NCI-H446 treated with DMSO at 0.1 percent for 48 hours (cell line): ENCODE data around the gene CAB39.
"Not testable (repeated sequence)": the region's sequence is repeated elsewhere in the genome, so short reads cannot be mapped to it uniquely, and the experiment has no call there.

ENCODE experiments used
- DNase-seq: peaks from one replicate; lab custom pipeline; 2025; lab: John Stamatoyannopoulos, UW

The CAB39 gene

DNA sequence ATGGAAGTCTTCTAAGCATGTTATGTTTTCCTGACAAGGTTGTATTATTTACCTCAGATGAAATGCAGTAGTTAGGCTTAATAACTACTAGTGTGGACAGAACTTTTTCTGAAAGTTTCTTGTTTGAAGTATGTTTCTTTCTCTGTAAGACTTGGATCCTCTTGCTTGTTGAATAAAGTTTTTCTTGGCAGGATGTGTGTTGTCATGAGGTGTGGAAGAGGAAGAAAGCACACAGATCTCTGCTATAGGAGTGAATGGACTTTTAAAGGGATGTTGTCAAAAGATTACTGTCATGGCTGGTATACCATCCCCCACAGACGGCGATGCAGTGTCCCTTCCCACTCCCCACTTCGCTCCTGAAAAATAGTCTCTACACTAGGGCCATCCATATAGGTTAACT is 2.6 kb downstream of the CAB39 start:
- no peak for DNase-seq

GRCh38 chr2:230716588-230716987 is 3.9 kb downstream of the CAB39 start:
- no peak for DNase-seq

- no peak for DNase-seq
Measured at GRCh38 chr2:230717600-230717999, 5.0 kb downstream of the CAB39 start.

- DNase-seq = no peak
Measured at GRCh38 chr2:230719340-230719739, 6.7 kb downstream of the CAB39 start.

DNA sequence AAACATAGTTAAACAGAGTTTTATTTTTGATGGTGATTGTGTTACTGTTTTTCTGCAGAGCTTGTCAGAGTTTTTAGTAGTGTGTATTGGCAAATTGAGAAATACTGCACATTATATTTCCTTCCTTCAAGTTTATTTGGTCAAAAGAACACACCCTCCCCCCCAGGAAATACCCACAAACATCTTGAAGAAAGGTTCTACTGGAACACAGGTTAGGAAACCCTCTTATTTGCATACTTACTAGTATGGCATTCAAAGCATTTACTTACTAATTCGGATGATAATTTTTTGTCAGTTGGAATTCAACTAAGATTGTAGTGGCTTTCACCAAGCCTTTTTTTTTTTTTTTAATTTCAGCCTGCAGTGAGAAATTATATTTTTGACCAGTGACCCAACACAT is 9.1 kb downstream of the CAB39 start:
- DNase-seq = no peak

GRCh38 chr2:230722207-230722885 is 9.7 kb downstream of the CAB39 start:
- no peak for DNase-seq

DNA sequence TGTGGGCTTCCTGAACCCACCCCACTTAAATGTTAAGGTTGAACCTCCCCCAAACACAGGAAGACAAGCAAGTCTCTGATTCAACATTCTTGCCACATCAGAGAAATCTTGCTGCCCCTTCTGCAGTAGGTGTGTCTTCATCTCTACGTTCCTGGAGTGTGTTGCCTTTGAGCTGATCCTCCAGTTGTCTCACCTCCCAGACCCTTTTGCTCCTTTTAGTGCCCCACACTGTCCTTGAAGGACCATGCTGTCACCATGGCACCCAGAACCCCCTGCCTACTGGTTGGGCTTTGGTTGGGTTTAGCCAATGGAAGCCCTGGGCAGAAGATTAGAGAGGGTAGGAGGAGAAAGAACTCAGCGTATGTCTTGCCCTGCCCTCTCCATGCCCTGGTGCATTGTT is 10.7 kb downstream of the CAB39 start:
- DNase-seq = no peak

DNA sequence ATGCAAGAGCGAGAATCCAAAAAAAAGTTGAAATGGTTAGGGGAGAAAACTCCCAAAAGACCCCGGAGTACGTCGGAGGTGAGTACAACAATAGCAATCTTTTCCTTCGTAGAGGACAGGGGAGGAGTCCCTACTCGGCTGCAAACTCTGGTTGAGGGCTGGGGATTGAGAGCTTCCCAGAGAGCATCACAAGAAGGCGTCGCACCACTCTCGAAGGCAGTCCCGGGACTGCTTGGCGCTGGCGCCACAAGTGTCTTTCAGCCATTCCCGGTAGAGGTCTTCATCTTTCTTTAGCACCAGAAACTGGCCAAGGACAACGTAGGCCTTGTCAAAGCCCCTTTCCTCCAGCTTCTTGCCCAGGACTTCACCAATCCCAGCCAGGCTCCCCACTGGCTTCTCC is 12.3 kb downstream of the CAB39 start:
- DNase-seq = not testable (repeated sequence)

- DNase-seq = no peak
Measured at GRCh38 chr2:230731512-230731911, 18.9 kb downstream of the CAB39 start.

DNA sequence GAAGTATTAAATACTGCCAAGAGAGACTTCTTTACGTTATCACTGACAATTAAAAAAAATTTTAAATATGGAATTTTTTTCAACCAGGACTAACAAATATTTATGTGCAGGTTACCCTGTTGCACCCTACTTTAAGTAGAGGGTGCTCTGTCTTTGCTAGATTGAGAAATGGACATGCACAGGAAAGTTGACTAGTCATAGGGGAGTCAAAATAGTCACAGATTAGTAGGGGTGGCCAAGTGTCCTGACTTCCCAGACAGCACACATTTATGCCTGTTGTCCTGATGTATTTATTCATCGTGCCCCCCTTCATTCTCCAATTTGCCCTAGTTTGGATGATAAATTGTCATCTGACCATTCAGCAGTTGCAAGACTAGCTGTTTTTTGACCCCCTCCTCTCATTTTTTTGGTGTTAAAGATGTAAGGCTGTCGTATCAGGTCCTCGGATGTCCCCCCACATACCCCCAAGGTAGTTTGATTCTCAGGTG is 20.3 kb downstream of the CAB39 start:
- DNase-seq = no peak

DNA sequence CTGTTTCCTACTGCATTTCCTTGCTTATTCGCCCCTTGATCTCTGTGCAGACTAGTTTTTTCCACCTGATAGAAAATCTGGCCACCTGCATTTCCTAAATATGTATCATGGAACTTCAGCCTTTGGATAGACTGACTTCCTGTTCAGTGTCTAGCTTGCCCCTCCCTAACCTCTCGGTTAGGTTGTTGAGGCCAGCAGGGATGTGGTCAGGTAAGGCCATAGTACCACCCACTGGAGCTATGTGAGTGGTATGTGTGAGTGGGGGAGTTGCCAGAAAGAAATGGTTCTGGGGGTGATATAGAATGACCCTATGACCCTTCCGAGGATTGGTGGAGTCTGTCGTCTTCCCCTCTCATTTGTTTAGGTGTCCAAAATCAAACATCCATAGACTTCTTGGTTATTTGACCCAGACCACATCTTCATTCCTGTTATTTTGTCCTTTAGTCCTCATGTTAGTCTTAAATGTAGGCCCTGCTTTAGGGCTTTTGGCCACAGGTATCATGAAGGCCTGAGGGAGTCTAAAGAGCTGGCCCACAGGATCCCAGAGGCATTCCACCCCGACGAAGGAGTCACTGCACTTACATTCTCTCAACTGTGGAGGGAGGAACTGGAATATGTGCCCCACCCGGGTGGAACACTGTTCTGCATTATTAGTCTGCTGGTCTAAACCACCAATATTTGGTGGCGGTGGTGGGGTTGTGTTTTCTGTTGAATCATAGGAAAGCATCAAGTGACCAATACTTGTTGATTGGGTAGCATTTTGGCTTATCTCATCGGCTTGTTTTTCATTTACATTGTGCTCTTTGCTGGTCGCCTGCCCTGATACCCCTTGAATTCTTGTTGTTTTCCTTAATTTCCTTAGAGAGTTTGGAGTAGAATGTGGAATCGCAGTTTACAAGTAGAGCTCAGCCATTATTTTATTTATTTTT is 21.9 kb downstream of the CAB39 start:
- no peak for DNase-seq

DNA sequence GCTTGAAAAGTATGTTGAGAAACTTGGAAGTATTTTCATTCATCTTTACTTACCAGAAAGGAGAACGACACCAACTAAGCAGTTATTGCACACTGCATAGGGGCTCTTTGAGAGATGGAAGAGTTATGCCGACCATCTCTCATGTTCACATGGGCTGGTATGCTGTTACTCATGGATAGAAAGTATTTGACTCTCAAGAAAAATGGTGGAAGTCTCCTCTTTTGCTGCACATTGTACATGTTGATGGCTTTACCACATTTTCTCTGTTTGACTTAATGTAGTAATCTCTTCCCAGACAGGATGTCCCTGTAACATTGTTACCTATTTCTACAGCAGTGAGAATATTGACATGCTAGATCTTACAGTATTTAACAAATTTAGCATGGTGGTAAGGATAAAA is 23.2 kb downstream of the CAB39 start:
- DNase-seq = no peak

- DNase-seq = no peak
Measured at GRCh38 chr2:230737300-230737699, 24.7 kb downstream of the CAB39 start.

DNA sequence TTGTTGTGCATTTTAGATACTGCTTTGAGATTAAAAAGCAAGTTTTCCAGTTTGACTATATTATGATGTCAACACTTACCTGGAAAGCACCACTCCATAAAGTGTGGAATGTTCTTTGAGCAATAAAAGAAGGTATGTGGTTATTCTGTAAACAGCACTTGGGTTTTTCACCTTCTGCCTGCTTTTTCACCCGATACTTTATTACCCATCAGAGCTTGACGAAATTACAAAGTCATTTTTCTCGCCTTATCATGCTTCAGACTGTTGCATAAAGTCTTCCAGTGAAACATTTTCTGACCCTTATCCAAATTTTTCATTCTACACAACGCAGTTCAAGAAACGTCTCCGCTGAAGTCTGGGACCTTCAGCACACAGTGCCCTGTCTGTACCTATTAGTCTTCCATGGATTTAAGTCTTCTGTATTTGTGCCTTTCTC is 25.2 kb downstream of the CAB39 start:
- DNase-seq = no peak

DNA sequence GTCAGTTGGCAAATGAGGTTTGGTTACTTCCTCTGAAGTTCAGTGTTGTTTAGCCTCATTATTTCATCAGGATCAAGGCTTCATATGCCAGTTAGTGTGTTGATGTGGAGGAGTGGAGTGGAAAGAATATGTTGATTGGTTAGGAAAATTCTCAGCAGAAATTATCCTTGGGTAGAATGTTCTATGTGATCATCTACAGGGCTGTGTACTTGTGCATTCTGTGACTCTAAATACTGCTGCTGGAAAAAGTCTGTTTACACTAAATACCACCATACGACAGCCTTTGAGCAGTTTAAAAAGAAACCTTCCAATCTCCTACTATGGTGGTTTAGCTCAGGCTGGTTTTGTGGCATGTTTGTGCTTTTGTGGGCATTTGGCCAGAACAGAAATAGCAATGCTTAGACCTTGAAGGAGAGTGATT is 25.8 kb downstream of the CAB39 start:
- no peak for DNase-seq

DNA sequence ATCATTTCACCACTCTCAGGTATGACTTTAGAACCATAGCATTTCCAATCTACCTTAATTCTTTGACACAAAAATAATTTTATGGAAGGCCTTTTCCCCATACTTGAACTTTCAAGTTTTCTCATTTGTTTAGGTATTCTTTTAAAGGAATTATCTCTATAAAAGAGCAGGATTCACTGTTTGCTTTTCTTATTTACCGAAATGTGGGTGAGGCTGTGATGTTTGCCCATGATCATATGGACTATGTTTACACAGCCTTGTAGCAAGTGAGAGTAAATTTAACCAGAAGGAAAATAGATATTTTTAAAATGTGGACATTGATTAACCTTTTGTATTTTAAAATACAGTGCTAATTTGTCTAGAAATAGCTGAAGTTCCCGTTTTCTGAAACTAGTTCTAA is 26.3 kb downstream of the CAB39 start:
- DNase-seq = no peak

DNA sequence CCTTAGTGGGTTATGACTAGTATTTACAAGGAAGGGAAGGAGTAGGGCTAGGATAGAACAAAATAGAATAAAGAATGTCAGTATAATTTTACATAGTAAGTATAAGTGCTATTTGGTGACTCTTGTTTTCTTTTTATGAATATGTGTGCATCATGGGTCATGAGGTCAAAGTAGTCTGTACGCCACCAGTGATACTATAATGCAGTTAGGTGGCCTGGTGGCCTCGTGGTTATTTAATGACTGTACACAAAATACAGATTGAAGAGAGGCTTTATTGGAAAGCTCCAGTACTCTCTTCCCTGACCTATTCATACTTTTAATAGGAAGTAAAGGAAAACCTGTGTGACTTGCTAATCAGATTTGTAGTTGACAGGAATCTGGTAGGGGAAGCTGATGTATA is 27.3 kb downstream of the CAB39 start:
- DNase-seq = no peak

DNA sequence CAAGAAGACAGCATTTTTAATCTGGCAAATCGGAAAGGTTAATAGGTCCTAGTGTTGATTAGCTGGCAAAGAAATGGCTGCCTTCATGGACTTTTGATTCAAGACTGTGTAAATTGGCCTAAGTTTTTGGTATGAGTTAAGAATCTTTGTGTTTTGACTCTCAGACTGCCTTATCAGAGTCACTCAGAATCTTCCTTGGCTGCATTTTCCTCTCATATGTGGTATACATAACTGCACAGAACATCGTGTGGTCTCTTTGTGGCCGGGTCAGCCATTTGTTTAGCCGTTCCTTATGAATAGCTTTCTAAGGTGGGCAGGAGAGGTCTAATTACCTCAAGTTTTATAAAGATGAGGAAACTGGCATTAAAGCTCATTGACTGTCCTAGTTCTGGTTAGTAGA is 30.1 kb downstream of the CAB39 start:
- no peak for DNase-seq

GRCh38 chr2:230746213-230746612 is 33.6 kb downstream of the CAB39 start:
- no peak for DNase-seq

- no peak for DNase-seq
Measured at GRCh38 chr2:230748087-230748486, 35.4 kb downstream of the CAB39 start.

DNA sequence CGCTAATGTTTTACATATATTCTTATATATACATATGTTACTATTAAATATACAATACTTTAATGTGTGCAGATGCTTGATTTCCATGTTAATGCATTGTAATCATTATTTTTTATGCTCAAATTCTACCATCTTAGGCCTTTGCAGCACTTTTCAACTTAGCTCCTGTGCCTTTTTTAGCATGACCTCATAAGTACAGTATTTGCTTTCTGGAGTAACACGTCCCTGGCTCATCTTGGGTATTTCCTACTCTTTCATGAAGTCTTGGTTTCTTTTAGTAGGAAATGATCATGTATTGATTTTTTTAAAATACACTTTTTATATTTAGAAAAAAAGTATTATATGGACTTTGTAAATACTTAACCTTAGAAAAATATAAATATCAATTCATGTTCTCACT is 36.5 kb downstream of the CAB39 start:
- DNase-seq = no peak

- no peak for DNase-seq
Measured at GRCh38 chr2:230751062-230751461, 38.4 kb downstream of the CAB39 start.

DNA sequence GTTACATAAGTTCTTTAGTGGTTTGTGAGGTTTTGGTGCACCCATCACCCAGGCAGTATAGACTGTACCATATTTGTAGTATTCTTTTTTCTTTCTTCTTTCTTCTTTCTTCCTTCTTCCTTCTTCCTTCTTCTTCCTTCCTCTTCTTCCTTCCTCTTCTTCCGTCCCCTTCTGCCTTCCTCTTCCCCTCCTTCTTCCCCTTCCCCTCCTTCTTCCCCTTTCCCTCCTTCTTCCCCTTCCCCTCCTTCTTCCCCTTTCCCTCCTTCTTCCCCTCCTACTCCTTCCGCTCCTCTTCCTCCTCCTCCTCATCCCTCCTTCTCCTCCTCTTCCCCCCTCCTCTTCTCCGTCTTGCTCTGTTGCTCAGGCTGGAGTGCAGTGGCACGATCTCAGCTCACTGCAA is 41.6 kb downstream of the CAB39 start:
- DNase-seq = no peak
